RWPE2 (cell line): Measurements from ENCODE around the gene POLR2C.

Experiments used
- ATAC-seq: fragments of 200-7000 bp; cut with Tn5 transposase; 3 replicates; pipeline ENCODE4 v1.9.1; 2021; ENCODE audit warnings: low read depth
- DNase-seq: peaks from one replicate; pipeline ENCODE4 v3.0.0-alpha.2; 2020; ENCODE audit warnings: low spot score
- H3K27ac ChIP-seq: fragments of 450-650 bp; 2 replicates; pipeline ENCODE4 v1.5.1; 2017; ENCODE audit warnings: mild to moderate bottlenecking; ENCODE audit not compliant: poor library complexity, severe bottlenecking
- H3K27me3 ChIP-seq: fragments of 250-450 bp; sonication (Bioruptor Pico); 2 replicates; pipeline ENCODE4 v1.5.1; 2021; ENCODE audit warnings: mild to moderate bottlenecking, moderate library complexity; ENCODE audit not compliant: insufficient read depth, poor library complexity, severe bottlenecking
- H3K36me3 ChIP-seq: fragments of 250-450 bp; sonication (Bioruptor Pico); 2 replicates; pipeline ENCODE4 v1.5.1; 2020; ENCODE audit warnings: low read depth, mild to moderate bottlenecking, moderate library complexity
- H3K4me1 ChIP-seq: fragments of 250-450 bp; sonication (Bioruptor Pico); 2 replicates; pipeline ENCODE4 v1.5.1; 2021; ENCODE audit warnings: mild to moderate bottlenecking, moderate library complexity; ENCODE audit not compliant: insufficient read depth, poor library complexity, severe bottlenecking
- H3K4me3 ChIP-seq: fragments of 250-450 bp; sonication (Bioruptor Pico); 2 replicates; pipeline ENCODE4 v1.5.1; 2021; ENCODE audit warnings: mild to moderate bottlenecking, moderate library complexity; ENCODE audit not compliant: severe bottlenecking
- H3K9me3 ChIP-seq: fragments of 250-450 bp; sonication (Bioruptor Pico); 2 replicates; pipeline ENCODE4 v1.5.1; 2021; ENCODE audit warnings: mild to moderate bottlenecking, moderate library complexity; ENCODE audit not compliant: severe bottlenecking
- TF ChIP-seq, protein P1 (sequence below): fragments of 450-650 bp; IDR thresholded peaks from one replicate; pipeline ENCODE4 v1.5.1; 2017; ENCODE audit warnings: mild to moderate bottlenecking, moderate library complexity; ENCODE audit not compliant: poor library complexity, severe bottlenecking

Gene POLR2C

DNA sequence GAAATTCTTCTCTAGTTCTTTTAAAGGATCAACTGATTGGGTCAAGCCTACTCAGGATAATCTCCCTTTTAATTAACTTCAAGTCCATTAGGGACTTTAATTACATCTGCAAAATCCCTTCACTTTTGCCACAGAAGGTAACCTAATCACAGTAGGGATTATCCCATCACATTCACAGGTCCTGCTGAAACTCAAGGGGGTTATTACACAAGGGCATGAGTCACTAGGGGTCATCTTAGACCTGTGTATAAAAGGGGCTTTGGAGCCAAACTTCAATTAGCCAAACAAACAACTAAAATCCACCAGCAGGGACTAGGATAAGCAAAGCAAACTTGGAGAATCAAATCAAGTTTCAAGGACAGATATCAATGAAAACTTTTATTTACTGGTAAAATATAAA, 34.7 kb upstream of the POLR2C start:
- no peak overlapping the region for H3K27ac ChIP-seq
- H3K36me3 ChIP-seq: peaks cover 50% of the 10 kb centered on the region
- DNase-seq: no peak
- H3K4me3 ChIP-seq: no peak overlapping the region
- no peaks in the 10 kb centered on the region for H3K9me3 ChIP-seq
- no peak for ATAC-seq
- TF ChIP-seq, protein P1, sequence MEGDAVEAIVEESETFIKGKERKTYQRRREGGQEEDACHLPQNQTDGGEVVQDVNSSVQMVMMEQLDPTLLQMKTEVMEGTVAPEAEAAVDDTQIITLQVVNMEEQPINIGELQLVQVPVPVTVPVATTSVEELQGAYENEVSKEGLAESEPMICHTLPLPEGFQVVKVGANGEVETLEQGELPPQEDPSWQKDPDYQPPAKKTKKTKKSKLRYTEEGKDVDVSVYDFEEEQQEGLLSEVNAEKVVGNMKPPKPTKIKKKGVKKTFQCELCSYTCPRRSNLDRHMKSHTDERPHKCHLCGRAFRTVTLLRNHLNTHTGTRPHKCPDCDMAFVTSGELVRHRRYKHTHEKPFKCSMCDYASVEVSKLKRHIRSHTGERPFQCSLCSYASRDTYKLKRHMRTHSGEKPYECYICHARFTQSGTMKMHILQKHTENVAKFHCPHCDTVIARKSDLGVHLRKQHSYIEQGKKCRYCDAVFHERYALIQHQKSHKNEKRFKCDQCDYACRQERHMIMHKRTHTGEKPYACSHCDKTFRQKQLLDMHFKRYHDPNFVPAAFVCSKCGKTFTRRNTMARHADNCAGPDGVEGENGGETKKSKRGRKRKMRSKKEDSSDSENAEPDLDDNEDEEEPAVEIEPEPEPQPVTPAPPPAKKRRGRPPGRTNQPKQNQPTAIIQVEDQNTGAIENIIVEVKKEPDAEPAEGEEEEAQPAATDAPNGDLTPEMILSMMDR: no peak
- H3K4me1 ChIP-seq: no peaks in the 10 kb centered on the region
- no peaks in the 10 kb centered on the region for H3K27me3 ChIP-seq

DNA sequence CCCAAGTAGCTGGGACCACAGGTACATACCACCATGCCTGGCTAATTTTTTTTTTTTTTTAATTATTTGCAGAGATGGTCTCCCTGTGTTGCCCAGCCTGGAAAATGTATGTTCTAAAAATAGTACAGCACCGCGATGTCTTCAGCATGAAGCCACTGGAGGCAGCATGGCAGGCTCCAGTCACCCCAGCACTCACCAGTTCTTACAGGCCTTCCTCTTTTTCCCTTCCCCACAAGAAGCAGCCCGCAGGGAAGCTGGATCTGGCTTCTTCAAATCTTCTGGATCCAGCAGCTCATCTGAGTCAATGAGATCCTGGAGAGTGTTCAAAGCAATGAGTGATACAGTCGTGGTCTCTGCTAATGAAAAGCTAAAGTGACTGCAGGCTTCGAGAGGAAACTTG, 31.5 kb upstream of the POLR2C start:
- no peaks in the 10 kb centered on the region for H3K4me1 ChIP-seq
- no peaks in the 10 kb centered on the region for H3K9me3 ChIP-seq
- no peak overlapping the region for H3K4me3 ChIP-seq
- no peaks in the 10 kb centered on the region for H3K27me3 ChIP-seq
- H3K27ac ChIP-seq: no peak overlapping the region
- H3K36me3 ChIP-seq: peaks cover 81% of the 10 kb centered on the region
- TF ChIP-seq, protein P1: no peak
- ATAC-seq: no peak
- no peak for DNase-seq

DNA sequence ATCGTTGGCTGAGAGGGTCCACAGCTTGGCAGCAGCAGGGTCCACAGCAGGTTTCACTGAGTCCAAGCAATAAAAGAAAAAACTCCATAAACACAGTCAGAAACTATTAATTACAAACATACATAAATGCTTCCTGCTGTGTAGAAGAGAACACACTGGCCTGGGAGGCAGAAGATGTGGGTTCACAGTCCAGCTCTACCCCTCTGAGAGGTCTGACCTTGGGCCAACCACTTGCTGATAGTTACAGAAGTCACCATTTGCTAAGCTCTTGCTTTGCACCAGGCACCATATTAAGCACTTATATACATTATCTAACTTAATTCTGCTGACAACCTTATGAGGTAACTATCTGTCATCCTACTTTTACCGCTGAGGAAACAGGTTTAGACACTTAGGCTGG, 30.0 kb upstream of the POLR2C start:
- Histone ChIP-seq H3K27me3 (no peaks in the 10 kb centered on the region), H3K4me3 (no peak overlapping the region), H3K27ac (no peak overlapping the region), H3K9me3 (no peaks in the 10 kb centered on the region), H3K4me1 (no peaks in the 10 kb centered on the region), H3K36me3 (peaks cover 93% of the 10 kb centered on the region)
- TF ChIP-seq, protein P1: no peak
- DNase-seq (no peak), ATAC-seq (no peak)

DNA sequence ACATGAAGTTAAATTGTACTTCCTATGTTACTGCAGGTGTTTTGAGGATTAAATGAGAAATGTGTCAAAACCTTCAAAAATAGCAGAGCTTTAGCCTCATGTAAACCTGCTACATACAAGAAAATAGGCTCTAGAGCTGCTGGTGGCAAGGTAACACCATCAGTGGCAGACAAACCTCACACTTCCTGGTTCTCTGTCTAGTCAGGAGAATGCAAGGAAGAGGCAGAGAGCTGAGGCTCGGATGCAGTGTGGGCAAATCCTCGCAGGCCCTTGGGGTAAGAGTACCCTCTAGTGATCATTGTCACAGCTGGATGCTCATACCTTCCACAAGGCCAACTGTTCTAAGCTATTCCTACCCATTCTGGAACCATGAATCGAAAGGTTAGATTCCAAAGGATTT, 29.5 kb upstream of the POLR2C start:
- TF ChIP-seq, protein P1: no peak
- ATAC-seq: no peak
- H3K27ac ChIP-seq: no peak overlapping the region
- no peaks in the 10 kb centered on the region for H3K4me1 ChIP-seq
- H3K9me3 ChIP-seq: no peaks in the 10 kb centered on the region
- H3K27me3 ChIP-seq: no peaks in the 10 kb centered on the region
- DNase-seq: no peak
- H3K36me3 ChIP-seq: peaks cover 93% of the 10 kb centered on the region
- H3K4me3 ChIP-seq: no peak overlapping the region

DNA sequence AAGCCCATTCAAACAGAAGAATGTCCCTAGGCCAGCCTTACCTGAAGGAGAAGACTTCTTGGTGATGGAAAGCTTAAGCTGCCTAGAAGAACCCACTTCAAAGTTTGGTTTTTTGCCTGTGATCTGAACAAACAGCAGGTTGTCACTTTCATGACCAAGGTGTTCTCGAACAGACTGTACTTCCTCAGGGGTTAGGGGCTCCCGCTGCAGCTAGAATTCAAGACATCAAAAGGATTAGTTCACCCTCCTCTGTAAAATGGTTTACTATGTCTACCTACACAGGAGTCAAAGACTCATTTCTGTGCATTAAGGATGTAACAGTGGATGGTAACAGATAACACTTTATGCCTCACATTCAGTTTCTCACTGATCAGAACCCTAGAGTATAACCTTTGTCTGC, 28.5 kb upstream of the POLR2C start:
- no peak for DNase-seq
- TF ChIP-seq, protein P1: no peak
- no peak overlapping the region for H3K27ac ChIP-seq
- H3K9me3 ChIP-seq: no peaks in the 10 kb centered on the region
- ATAC-seq: no peak
- no peaks in the 10 kb centered on the region for H3K27me3 ChIP-seq
- H3K4me1 ChIP-seq: no peaks in the 10 kb centered on the region
- H3K4me3 ChIP-seq: no peak overlapping the region
- H3K36me3 ChIP-seq: peaks cover 93% of the 10 kb centered on the region
